ENCODE measurements around the gene HSF5.

Gene HSF5

GRCh38 chr17:58383892-58384462 is 104.2 kb downstream of the HSF5 start:
- no peak for FAIRE-seq

- FAIRE-seq, result no peak
Measured at GRCh38 chr17:58382872-58383242, 105.4 kb downstream of the HSF5 start.

- no peak for FAIRE-seq
Measured at GRCh38 chr17:58382108-58382871, 105.9 kb downstream of the HSF5 start.

- FAIRE-seq, result no peak
Measured at GRCh38 chr17:58381124-58382035, 106.8 kb downstream of the HSF5 start.

- no peak for FAIRE-seq
Measured at GRCh38 chr17:58380207-58381123, 107.7 kb downstream of the HSF5 start.

- FAIRE-seq, result no peak
Measured at GRCh38 chr17:58379511-58379824, 108.7 kb downstream of the HSF5 start.

GRCh38 chr17:58378733-58379510 is 109.3 kb downstream of the HSF5 start:
- FAIRE-seq, result no peak

GRCh38 chr17:58377661-58378060 is 110.5 kb downstream of the HSF5 start:
- FAIRE-seq, result no peak

- FAIRE-seq, result no peak
Measured at GRCh38 chr17:58377093-58377601, 111.1 kb downstream of the HSF5 start.

GRCh38 chr17:58376472-58377000 is 111.7 kb downstream of the HSF5 start:
- no peak for FAIRE-seq

- FAIRE-seq, result no peak
Measured at GRCh38 chr17:58375811-58376210, 112.4 kb downstream of the HSF5 start.

- FAIRE-seq, result no peak
Measured at GRCh38 chr17:58375256-58375655, 113.0 kb downstream of the HSF5 start.

GRCh38 chr17:58373923-58374322 is 114.3 kb downstream of the HSF5 start:
- FAIRE-seq, result no peak

- no peak for FAIRE-seq
Measured at GRCh38 chr17:58373003-58373402, 115.2 kb downstream of the HSF5 start.

- FAIRE-seq, result no peak
Measured at GRCh38 chr17:58371300-58371950, 116.8 kb downstream of the HSF5 start.

- no peak for FAIRE-seq
Measured at GRCh38 chr17:58370716-58371115, 117.5 kb downstream of the HSF5 start.

GRCh38 chr17:58370309-58370708 is 117.9 kb downstream of the HSF5 start:
- no peak for FAIRE-seq

Measured in G401.6 (cell line).